HG03469 (cell line): ENCODE measurements around the gene FBLN2.
"Not testable (repeated sequence)": the region's sequence is repeated elsewhere in the genome, so short reads cannot be mapped to it uniquely, and the experiment has no call there.

ENCODE experiments used
- ATAC-seq: cut with Tn5 transposase; IDR thresholded peaks from one replicate; pipeline ENCODE4 v1.9.1; 2021; ENCODE audit warnings: mild to moderate bottlenecking, moderate library complexity, moderate number of reproducible peaks; ENCODE audit not compliant: unreplicated experiment

Gene FBLN2

DNA sequence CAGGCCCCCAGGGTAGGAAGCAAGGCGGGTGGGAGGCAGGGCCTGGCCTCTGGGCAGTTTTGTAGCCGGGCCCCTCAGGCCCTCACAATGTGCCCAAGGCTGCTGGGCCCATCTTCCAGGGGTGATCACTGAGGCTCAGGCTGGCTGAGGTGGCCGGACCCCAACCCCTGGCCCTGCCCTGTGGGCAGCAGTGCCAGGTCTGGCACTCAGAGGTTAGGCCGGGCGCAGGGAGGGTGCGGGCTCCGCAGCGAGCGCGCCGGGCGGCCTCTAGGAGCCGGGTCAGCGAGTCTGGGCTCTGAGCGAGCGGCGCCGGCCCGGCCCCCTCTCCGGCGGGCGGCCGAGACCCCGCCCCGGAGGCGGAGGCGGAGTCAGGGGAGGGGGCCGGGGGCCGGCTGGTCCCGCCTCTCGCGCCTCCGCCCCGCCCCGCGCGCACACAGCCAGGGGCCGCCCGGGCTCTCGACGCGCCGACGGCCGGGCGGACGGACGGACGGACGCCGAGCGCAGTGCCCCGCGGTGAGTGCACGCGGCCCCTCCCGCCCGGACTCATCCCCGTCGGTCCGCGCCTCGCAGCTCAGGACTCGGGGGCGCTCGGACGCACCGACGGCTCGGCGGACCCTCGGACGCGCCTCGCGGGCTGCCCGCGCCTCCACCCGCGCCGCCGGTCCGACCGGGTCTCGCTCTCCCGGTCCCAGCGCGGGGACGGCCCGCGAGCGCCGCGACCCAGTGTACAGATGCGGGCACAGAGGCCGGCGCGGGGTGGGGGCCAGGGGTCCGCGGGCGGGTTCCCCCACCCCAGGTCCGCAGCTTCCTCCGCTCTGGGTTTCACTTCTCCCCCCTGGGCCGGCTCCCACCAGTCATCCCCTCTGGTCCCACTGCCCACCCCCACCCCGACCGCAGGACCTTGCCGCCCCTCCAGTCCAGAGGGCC is at the start of gene FBLN2:
TSS of gene FBLN2 (plus strand) at position 430 of the 927 bp plus-strand sequence. CDS start 21,231 bp downstream, outside the sequence.
- ATAC-seq: no peak

DNA sequence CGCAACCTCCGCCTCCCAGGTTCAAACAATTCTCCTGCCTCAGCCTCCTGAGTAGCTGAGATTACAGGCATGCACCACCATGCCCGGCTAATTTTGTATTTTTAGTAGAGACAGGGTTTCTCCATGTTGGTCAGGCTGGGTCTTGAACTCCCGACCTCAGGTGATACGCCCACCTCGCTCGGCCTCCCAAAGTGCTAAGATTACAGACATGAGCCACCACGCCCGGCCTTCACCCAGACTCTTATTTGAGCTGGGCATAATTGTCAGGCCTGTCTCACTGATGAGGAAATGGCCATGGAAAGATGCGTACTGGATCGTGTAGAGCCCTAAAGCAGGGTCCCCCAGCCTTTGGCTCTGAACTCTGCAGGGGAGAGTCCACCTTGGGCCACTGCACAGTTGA is 49.7 kb upstream of the FBLN2 start:
- not testable (repeated sequence) for ATAC-seq

GRCh38 chr3:13500133-13500885 is 48.6 kb upstream of the FBLN2 start:
- no peak for ATAC-seq

DNA sequence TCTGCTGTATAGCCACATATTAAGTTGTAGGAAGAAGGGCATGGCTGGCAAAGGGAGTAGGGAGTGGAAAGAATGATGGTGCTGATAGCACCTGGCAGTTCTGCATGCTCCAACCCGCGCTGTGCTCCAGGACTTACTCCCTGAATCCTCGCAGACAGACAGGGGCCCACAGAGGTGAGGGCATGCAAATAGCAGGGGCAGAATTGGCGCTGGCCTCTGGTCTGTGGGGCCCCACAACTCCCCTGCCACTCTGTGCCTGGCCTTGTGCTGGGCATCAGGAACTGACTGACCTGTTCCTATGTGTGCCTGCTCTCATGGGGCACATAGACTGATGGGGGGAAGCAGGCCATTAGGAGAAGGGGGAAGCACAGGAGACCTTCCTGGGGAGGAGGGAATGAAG is 47.9 kb upstream of the FBLN2 start:
- no peak for ATAC-seq

- no peak for ATAC-seq
Observed at GRCh38 chr3:13501521-13501920, 47.4 kb upstream of the FBLN2 start.

DNA sequence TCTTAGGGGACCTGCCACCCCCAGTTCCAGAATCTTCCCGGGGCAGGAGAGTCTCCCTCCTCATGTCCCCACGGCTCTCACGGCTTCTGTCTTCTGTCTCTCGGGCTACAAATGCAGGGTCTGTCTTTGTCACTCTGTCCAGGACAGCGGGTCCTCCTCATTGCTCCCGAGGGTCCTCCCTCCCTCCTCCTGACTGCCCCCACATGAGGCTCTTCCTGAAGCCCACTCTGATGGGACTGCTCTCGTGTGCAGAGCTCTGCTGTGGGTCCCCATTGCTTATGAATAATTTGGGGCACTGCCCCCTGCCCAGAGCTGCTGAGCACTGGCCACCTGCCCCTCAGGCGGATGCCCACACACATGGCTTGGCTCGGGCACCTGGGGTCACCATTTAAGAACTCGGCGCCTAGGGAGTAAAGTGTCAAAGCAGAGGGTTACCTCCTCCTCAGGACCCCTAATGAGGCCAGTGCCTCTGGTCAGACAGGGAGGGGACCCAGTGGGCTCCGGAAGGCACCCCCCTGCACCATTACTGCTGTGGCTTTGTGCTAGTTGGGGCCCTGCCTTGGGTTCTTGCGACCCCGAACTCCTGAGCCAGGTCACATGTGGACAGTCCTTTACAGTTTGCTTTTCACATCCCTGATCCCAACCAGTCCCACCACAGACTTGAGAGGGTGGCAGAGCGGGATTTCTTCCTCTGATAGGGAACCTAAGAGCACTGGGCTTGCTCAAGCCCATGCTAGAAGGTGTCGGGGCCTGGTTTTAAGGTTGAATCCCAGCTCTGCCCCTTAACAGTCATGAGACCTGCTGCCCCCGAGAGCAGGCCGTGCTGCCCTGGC is 46.8 kb upstream of the FBLN2 start:
- no peak for ATAC-seq

GRCh38 chr3:13502791-13503060 is 46.2 kb upstream of the FBLN2 start:
- no peak for ATAC-seq

GRCh38 chr3:13504161-13504831 is 44.6 kb upstream of the FBLN2 start:
- no peak for ATAC-seq

DNA sequence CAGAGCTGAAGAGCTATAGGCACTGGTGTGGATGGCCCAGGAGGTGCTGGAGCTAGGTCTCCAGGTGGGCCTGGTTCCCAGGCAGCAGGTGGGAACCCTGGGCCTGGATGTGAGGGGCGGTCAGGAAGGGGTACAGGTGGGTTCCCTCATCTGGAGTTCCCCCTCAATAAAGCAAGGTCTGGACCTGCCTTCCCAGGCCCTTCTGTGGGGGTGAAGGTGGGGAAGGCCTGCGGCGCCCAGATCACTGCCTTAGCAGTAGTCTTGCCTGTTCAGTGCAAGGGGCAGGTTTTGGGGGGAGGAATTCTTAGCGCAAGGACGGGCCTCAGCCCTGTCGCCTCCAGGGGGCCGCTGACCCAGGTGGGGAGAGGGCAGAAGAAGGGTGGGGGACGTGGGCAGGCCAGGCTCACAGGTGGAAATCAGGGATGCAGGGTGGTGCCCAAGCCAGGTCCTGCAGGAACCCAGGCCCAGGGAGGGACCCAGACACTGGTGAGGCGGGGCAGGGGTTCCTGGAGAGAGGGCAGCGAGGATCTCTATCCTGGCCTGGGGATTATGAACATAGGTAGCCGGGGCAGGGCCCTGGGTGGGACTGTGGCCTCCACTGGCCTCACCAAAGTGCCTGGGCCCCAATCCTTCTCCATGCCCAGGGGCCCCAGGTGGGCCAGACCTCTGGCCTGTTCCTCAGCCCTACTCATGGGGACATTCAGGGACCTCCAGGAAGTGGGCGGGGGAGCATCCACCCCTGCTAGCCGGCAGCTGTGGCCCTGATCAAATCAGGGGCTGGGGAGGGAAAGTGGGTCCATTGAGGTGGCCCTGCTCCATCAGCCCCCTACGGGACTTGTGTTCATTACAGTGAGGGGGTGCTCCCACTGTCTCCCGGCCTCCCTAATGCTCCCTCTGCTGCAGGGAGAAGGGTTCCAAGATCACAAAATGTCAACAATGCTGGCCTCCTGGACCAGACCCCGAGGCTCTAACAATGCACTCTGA is 43.5 kb upstream of the FBLN2 start:
- no peak for ATAC-seq

GRCh38 chr3:13506239-13506638 is 42.7 kb upstream of the FBLN2 start:
- ATAC-seq: no peak

GRCh38 chr3:13506680-13507079 is 42.2 kb upstream of the FBLN2 start:
- no peak for ATAC-seq

DNA sequence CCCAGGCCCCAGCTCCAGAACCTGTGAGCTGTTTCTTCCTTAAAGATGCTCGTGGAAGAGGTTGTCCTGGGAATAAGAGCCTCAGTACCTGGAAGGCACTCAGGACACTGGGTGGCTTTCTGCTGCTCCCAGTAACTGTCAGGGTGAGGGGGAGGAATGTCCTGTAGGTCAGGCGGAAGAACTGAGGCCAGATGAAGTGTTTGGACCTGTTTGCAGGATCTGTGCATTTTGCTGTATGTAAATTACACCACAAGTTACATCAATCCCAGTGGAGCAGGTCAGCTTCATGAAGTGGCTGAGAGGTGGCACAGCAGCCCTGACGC is 41.7 kb upstream of the FBLN2 start:
- no peak for ATAC-seq

DNA sequence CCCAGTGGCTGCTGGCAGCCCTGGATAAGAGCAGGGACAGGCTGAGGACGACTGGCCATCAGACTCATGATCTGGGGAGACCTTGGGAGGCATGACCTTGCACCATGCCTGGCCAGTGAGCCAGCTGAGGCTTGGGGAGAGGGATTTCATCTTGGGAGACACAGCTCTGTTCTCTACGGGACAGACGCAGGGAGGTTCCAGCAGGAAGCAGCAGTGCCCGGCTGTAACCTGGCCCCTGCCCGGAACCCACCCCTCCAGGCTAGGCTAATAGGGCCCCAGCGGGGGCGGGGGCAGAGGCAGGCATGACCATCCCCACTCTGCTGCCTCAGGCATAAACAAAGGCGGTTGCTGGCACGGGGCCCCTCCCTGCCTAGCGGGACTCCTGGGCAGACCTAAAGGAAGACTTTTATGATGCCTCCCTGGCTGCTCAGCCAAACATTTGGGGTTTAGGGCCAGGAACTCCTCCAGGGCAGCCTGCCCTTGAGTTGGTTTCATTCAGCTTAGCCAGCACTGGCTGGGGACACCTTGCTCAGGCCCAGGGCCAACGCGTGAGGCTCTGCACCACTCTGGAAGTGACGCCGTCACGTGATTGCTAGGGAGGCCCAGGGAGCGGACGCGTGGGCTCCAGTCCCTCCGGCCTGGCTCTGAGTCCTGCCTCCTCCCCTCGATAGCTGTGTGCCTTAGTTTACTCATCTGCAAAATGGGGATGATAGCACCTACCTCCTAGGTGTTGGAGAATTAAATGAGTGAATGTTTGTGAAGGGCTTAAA is 41.2 kb upstream of the FBLN2 start:
- no peak for ATAC-seq

GRCh38 chr3:13508496-13508895 is 40.4 kb upstream of the FBLN2 start:
- no peak for ATAC-seq

- ATAC-seq: no peak
Observed at GRCh38 chr3:13509059-13509815, 39.7 kb upstream of the FBLN2 start.

GRCh38 chr3:13509816-13510192 is 39.1 kb upstream of the FBLN2 start:
- no peak for ATAC-seq

DNA sequence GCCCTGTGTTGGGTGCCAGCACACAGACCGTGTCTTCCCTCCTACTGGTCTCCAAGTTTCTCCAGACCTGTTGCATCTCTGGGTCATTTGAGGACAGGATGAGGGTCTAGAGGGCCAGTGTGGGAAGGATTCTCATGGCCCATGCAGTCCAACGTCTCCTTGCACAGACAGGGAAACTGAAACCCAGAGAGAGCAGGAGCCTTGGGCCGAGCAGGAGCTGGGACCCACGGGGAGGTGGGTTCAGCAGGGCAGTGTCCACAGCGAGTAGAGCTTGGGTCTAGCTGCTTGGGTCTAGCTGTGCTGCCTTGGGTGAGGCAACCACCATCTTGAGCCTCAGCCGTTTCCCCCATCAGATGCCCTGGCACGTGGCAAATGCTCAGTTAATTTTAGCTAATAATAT is 36.5 kb upstream of the FBLN2 start:
- ATAC-seq: no peak
